NCI-H187 treated with DMSO at 0.1 percent for 48 hours (cell line): ENCODE measurements around the gene GDPD5.

Source experiments
- DNase-seq: peaks from one replicate; lab custom pipeline; 2025; lab: John Stamatoyannopoulos, UW

GDPD5 gene

GRCh38 chr11:75516140-75516539 is 9.6 kb downstream of the GDPD5 start:
- DNase-seq = no peak

GRCh38 chr11:75514596-75514995 is 11.1 kb downstream of the GDPD5 start:
- no peak for DNase-seq

GRCh38 chr11:75513250-75513649 is 12.5 kb downstream of the GDPD5 start:
- no peak for DNase-seq

GRCh38 chr11:75510723-75511019 is 15.1 kb downstream of the GDPD5 start:
- no peak for DNase-seq

GRCh38 chr11:75510004-75510722 is 15.6 kb downstream of the GDPD5 start:
- DNase-seq = no peak

GRCh38 chr11:75509020-75509720 is 16.6 kb downstream of the GDPD5 start:
- no peak for DNase-seq

GRCh38 chr11:75508051-75508561 is 17.6 kb downstream of the GDPD5 start:
- no peak for DNase-seq

- DNase-seq = no peak
Observed at GRCh38 chr11:75507571-75507970, 18.2 kb downstream of the GDPD5 start.

GRCh38 chr11:75506827-75507226 is 18.9 kb downstream of the GDPD5 start:
- no peak for DNase-seq

GRCh38 chr11:75505916-75506692 is 19.6 kb downstream of the GDPD5 start:
- DNase-seq = no peak

GRCh38 chr11:75504501-75504900 is 21.2 kb downstream of the GDPD5 start:
- no peak for DNase-seq

GRCh38 chr11:75503531-75504099 is 22.1 kb downstream of the GDPD5 start:
- DNase-seq = no peak

- no peak for DNase-seq
Observed at GRCh38 chr11:75502138-75502537, 23.6 kb downstream of the GDPD5 start.

GRCh38 chr11:75500742-75501141 is 25.0 kb downstream of the GDPD5 start:
- DNase-seq = no peak

- no peak for DNase-seq
Observed at GRCh38 chr11:75499423-75500190, 26.1 kb downstream of the GDPD5 start.

GRCh38 chr11:75498556-75499255 is 27.0 kb downstream of the GDPD5 start:
- no peak for DNase-seq

GRCh38 chr11:75497788-75498409 is 27.8 kb downstream of the GDPD5 start:
- DNase-seq = no peak

GRCh38 chr11:75496305-75496752 is 29.4 kb downstream of the GDPD5 start:
- no peak for DNase-seq

GRCh38 chr11:75495749-75496304 is 29.9 kb downstream of the GDPD5 start:
- DNase-seq = no peak

- no peak for DNase-seq
Observed at GRCh38 chr11:75493626-75494025, 32.1 kb downstream of the GDPD5 start.
